Stimulated activated CD4-positive, alpha-beta T cell treated with anti-CD3 and anti-CD28 coated beads, Interleukin-4, amount 100 ng/mL, for 4 hours (primary cell): Measurements from ENCODE around the gene SLC25A10.

ENCODE experiments used
- DNase-seq, 2 experiments: peaks; one replicate each; pipeline ENCODE4 v3.0.0-alpha.2; 2020

SLC25A10 gene

GRCh38 chr17:81706757-81707624, 5.1 kb upstream of the SLC25A10 start:
- DNase-seq: no peak

- DNase-seq: no peak
Measured at GRCh38 chr17:81707725-81708646, 4.1 kb upstream of the SLC25A10 start.

- DNase-seq: no peak
Measured at GRCh38 chr17:81708739-81709185, 3.3 kb upstream of the SLC25A10 start.

GRCh38 chr17:81710514-81711308, 1.4 kb upstream of the SLC25A10 start:
- peak in 1 of 2 experiments; percentile 27 for DNase-seq

GRCh38 chr17:81712468-81713003, 452 bp downstream of the SLC25A10 start:
- no peak for DNase-seq

GRCh38 chr17:81713004-81713555, 996 bp downstream of the SLC25A10 start:
- no peak for DNase-seq

- no peak for DNase-seq
Measured at GRCh38 chr17:81713556-81714411, 1.7 kb downstream of the SLC25A10 start.

- no peak for DNase-seq
Measured at GRCh38 chr17:81714412-81715106, 2.5 kb downstream of the SLC25A10 start.

- no peak for DNase-seq
Measured at GRCh38 chr17:81715107-81715871, 3.2 kb downstream of the SLC25A10 start.

- DNase-seq: no peak
Measured at GRCh38 chr17:81715872-81716673, 4.0 kb downstream of the SLC25A10 start.

GRCh38 chr17:81716674-81716996, 4.6 kb downstream of the SLC25A10 start:
- DNase-seq: no peak

- DNase-seq: no peak
Measured at GRCh38 chr17:81717049-81717765, 5.1 kb downstream of the SLC25A10 start.

GRCh38 chr17:81717766-81718089, 5.6 kb downstream of the SLC25A10 start:
- DNase-seq: no peak

- no peak for DNase-seq
Measured at GRCh38 chr17:81719410-81720266, 7.6 kb downstream of the SLC25A10 start.

- DNase-seq: no peak
Measured at GRCh38 chr17:81720267-81721071, 8.4 kb downstream of the SLC25A10 start.
